IPS-18a (cell line): ENCODE data around the gene CLCN6.
"Not testable (repeated sequence)": the region's sequence is repeated elsewhere in the genome, so short reads cannot be mapped to it uniquely, and the experiment has no call there.

Experiments
- H3K27ac ChIP-seq: one replicate; pipeline ENCODE4 v1.5.1; 2013; ENCODE audit warnings: low read length
- H3K27me3 ChIP-seq: one replicate; pipeline ENCODE4 v1.6.1; 2013; ENCODE audit warnings: mild to moderate bottlenecking, low read length; ENCODE audit not compliant: control insufficient read depth, insufficient read depth
- H3K36me3 ChIP-seq: one replicate; pipeline ENCODE4 v1.6.1; 2013; ENCODE audit warnings: low read depth, low read length; ENCODE audit not compliant: control insufficient read depth
- H3K4me1 ChIP-seq: one replicate; pipeline ENCODE4 v1.6.1; 2013; ENCODE audit warnings: low read depth, low read length; ENCODE audit not compliant: control insufficient read depth
- H3K4me3 ChIP-seq: one replicate; pipeline ENCODE4 v1.5.1; 2013; ENCODE audit warnings: low read length
- H3K9ac ChIP-seq: one replicate; pipeline ENCODE4 v1.6.1; 2013; ENCODE audit warnings: mild to moderate bottlenecking, low read length, moderate library complexity
- H3K9me3 ChIP-seq: one replicate; pipeline ENCODE4 v1.6.1; 2013; ENCODE audit warnings: low read depth, low read length; ENCODE audit not compliant: control insufficient read depth

The CLCN6 gene

GRCh38 chr1:11800391-11800755 lies 5.6 kb upstream of the CLCN6 start:
- no peak overlapping the region for H3K27ac ChIP-seq
- H3K4me1 ChIP-seq = peaks cover 24% of the 10 kb centered on the region
- H3K9me3 ChIP-seq = no peaks in the 10 kb centered on the region
- no peaks in the 10 kb centered on the region for H3K27me3 ChIP-seq
- no peak overlapping the region for H3K4me3 ChIP-seq
- H3K36me3 ChIP-seq = peaks cover 28% of the 10 kb centered on the region
- no peak overlapping the region for H3K9ac ChIP-seq

DNA sequence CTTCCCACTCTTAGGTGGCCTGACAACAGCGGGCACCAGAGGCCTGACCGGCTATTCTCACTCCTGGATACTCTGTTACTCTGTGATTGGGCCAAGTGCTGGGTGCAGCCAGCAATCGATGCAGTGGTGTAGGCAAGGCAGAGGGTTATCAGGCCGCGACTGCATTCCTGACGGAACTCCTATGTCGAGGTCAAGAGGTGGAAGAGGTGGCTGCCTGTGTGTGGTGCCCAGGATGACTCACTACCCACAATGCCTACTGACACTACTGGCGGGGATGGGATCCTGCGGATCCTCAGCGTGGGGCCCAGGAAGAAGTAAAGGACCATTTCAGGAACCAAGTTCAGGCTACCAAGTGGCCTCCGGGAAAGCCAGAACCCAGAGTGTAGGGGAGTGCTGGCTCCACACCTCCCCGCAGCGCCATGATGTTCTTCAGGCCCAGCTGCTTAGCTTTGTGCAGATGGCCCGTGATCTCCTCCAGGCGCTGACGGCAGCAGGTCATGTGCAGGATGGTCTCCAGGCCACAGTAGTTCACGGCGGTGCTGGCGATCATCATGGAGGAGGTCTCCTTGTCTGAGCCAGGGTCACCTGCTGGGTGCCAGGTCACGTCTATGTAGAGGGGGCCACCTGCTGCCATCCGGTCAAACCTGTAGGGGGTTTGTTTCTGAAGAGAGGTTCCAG lies 5.1 kb upstream of the CLCN6 start:
- Histone ChIP-seq H3K9me3 (no peaks in the 10 kb centered on the region), H3K9ac (no peak overlapping the region), H3K4me3 (no peak overlapping the region), H3K27me3 (no peaks in the 10 kb centered on the region), H3K36me3 (peaks cover 22% of the 10 kb centered on the region), H3K4me1 (peaks cover 24% of the 10 kb centered on the region), H3K27ac (no peak overlapping the region)

- Histone ChIP-seq H3K4me3 (peak overlapping the region; percentile 58), H3K9ac (no peak overlapping the region), H3K27ac (no peak overlapping the region), H3K4me1 (peaks cover 29% of the 10 kb centered on the region), H3K9me3 (no peaks in the 10 kb centered on the region), H3K36me3 (peaks cover 14% of the 10 kb centered on the region), H3K27me3 (no peaks in the 10 kb centered on the region)
These were observed 3.4 kb upstream of the CLCN6 start for GRCh38 chr1:11802616-11802972.

- H3K9ac ChIP-seq = no peak overlapping the region
- H3K9me3 ChIP-seq = no peaks in the 10 kb centered on the region
- peak overlapping the region; percentile 58 for H3K4me3 ChIP-seq
- H3K27ac ChIP-seq = no peak overlapping the region
- H3K36me3 ChIP-seq = peaks cover 15% of the 10 kb centered on the region
- H3K27me3 ChIP-seq = no peaks in the 10 kb centered on the region
- peaks cover 29% of the 10 kb centered on the region for H3K4me1 ChIP-seq
These were observed 2.8 kb upstream of the CLCN6 start for GRCh38 chr1:11802973-11803885.

- not testable (repeated sequence) for H3K27ac ChIP-seq, H3K9ac ChIP-seq, H3K27me3 ChIP-seq, H3K9me3 ChIP-seq
- H3K4me3 ChIP-seq = peak overlapping the region; percentile 87
- H3K4me1 ChIP-seq = peaks cover 29% of the 10 kb centered on the region
- peaks cover 24% of the 10 kb centered on the region for H3K36me3 ChIP-seq
These were observed 1.9 kb upstream of the CLCN6 start for GRCh38 chr1:11803924-11804665.

DNA sequence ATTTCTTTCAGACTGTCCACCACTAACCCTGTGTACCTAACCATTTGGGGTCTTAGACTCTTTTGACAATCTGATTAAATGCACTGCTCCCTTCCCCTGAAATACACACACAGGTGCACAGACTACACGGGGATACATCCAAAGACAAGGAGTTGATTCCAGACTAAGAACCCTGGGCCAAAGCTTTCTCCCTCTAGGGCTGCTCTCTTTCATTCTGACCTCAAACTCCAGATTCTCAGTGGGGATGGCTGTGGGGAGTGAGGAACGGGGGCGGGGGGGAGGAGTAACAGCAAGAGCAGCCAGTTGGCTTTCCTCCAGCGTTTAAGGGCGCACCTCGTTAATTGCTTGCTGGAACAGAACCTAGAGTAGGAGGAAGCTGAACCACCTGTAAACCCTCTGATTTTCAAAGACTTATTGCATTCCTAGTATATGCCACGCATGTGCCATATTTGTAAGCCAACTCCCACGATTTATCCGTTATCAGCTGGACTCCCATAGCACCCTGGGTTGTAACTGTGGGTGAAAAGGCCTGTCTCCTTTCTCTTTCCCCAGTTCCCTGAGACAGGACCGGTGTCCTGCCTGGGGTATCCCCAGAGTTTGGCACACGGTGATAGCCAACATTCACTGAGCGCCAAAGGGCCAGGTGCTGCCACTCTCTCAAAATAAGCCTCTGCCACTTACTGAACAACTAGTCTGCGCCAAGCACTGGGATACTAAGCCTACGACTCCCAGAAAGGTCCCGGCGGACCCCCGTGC lies 1.1 kb upstream of the CLCN6 start:
- H3K36me3 ChIP-seq = peaks cover 31% of the 10 kb centered on the region
- peak overlapping the region; percentile 75 for H3K9ac ChIP-seq
- H3K9me3 ChIP-seq = no peaks in the 10 kb centered on the region
- peaks cover 29% of the 10 kb centered on the region for H3K4me1 ChIP-seq
- H3K27me3 ChIP-seq = no peaks in the 10 kb centered on the region
- H3K4me3 ChIP-seq = peak overlapping the region; percentile 87
- peak overlapping the region; percentile 41 for H3K27ac ChIP-seq

DNA sequence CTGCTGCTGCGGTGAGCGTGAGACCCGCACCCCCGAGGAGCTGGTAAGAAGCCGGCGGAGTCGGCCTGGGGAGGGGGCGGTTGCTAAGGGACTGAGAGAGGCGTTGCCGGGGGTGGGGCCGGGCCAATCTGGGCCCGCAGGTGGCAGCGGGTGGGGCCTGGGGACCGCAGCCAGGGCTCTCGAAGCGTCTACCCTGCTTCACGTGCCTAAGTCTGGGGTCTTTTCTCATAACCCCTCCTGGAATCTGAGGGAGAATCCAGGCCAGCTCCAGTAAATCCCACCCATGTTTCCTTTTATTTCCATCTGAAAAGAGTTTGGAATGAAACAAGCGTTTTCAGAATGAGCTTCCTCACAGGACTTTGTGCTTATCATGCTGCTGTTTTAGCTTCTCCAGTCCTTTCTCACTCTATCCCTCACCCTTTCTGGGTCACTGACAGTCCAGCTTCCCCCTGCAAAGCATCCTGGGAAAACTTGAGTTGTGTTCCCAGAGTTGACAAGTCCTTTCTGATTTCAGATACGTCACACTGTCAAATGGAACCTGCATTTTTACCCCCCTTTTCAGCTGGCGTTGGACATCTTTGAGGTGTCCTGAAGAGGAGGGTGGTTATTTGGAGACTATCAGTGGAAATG lies 431 bp downstream of the CLCN6 start:
- Histone ChIP-seq H3K27ac (no peak overlapping the region), H3K36me3 (peaks cover 24% of the 10 kb centered on the region), H3K4me1 (peaks cover 29% of the 10 kb centered on the region), H3K4me3 (peak overlapping the region; percentile 87), H3K9ac (peak overlapping the region; percentile 53), H3K27me3 (no peaks in the 10 kb centered on the region), H3K9me3 (no peaks in the 10 kb centered on the region)

GRCh38 chr1:11807133-11807532 lies 1.1 kb downstream of the CLCN6 start:
- H3K36me3 ChIP-seq = peaks cover 30% of the 10 kb centered on the region
- H3K27me3 ChIP-seq = no peaks in the 10 kb centered on the region
- H3K27ac ChIP-seq = no peak overlapping the region
- peaks cover 29% of the 10 kb centered on the region for H3K4me1 ChIP-seq
- H3K4me3 ChIP-seq = peak overlapping the region; percentile 87
- no peaks in the 10 kb centered on the region for H3K9me3 ChIP-seq
- no peak overlapping the region for H3K9ac ChIP-seq

GRCh38 chr1:11813021-11813420 lies 7.0 kb downstream of the CLCN6 start:
- Histone ChIP-seq H3K9me3 (no peaks in the 10 kb centered on the region), H3K9ac (no peak overlapping the region), H3K36me3 (peaks cover 71% of the 10 kb centered on the region), H3K4me3 (no peak overlapping the region), H3K27me3 (no peaks in the 10 kb centered on the region), H3K4me1 (no peaks in the 10 kb centered on the region), H3K27ac (no peak overlapping the region)

DNA sequence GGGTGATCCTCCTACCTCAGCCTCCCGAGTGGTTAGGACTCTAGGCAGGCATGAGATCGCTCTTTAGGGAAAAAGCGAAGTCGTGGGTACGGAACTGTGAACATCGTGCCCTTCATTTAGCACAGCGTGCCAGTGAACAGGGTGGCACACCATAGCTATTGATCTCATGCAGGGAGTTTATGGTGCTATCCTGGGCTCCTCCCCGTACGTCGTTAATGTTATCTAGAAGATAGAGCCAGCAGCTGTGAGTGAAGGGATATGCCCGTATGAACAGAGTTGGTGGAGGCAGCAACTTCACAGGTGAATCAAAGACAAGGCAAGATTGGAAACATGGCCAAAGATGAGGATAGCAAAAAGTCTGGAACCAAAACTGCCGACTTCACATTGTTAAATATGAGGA lies 11.2 kb downstream of the CLCN6 start:
- no peak overlapping the region for H3K4me3 ChIP-seq
- no peaks in the 10 kb centered on the region for H3K27me3 ChIP-seq
- H3K4me1 ChIP-seq = no peaks in the 10 kb centered on the region
- peaks cover 69% of the 10 kb centered on the region for H3K36me3 ChIP-seq
- no peaks in the 10 kb centered on the region for H3K9me3 ChIP-seq
- no peak overlapping the region for H3K27ac ChIP-seq
- H3K9ac ChIP-seq = no peak overlapping the region

DNA sequence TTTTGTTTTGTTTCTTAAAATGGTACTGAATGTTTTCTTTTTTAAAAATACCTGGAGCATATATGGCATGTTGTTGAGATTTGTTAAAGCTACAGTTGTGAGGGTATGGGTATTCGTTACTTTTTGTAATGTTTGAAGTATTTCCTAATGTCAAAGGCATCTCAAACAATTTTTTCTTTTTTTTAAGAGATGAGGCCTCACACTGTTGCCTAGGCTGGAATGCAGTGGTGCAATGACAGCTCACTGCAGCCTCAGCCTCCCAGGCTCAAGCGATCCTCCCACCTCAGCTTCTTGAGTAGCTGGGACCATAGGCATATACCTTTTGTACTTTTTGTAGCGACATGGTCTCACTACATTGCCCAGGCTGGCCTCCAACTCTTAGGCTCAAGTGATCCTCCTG lies 16.1 kb downstream of the CLCN6 start:
- Histone ChIP-seq H3K36me3 (peaks cover 65% of the 10 kb centered on the region), H3K9me3 (no peaks in the 10 kb centered on the region), H3K4me3 (no peak overlapping the region), H3K9ac (no peak overlapping the region), H3K27ac (no peak overlapping the region), H3K4me1 (no peaks in the 10 kb centered on the region), H3K27me3 (no peaks in the 10 kb centered on the region)
